ENCODE results near the gene C19orf81.

C19orf81 gene

DNA sequence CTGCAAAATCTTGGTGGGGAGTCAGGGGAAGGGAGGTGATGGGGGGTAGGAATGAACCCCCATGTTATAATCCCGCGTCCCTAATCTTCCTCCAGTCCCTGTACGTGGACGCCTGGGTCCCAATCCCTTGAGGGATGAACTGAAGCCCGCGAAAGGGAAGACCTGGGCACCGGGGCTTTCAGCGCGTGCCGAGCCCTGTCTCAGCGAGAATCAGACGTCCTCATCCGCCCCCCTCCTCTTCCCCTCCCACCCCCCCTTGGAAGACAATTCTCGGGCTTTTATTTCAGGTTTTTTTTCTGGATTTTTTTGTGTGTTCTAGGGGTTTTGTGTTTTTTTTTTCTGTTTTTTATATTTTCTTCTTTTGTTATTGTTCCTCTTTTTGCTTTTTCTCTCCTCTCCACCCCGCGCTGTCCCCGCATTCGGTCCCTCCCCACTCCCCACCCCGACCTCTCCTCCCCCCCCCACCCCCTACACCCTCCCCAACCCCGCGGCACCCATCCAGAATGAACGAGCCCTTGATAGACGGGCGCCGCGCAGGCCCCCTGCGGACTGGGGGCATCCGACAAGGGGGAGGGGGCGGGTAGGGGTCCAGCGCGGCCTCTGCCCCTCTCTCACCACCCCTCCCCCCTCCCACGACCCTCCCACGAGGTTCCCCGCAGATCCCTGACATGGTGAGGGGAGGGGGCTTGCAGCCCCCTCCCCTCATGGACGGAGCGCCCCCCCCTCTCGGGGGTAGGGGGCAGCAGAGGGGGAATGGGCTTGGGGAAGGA is 10.3 kb downstream of the C19orf81 start:
- no peak for DNase-seq

DNA sequence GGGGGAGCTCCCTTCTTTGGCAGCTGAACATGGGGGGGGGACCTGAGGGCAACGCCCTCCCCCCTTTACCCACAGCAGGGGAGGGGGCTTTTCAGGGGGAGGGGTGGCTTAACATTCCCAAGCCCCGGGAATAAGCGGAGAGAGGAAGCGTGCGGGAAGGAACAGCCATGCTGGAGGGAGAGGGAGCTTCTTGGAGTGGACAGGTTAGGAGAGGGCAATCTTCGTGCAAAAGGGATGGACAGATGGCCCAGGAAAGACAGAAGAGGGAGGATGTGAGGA is 10.8 kb downstream of the C19orf81 start:
- no peak for DNase-seq

DNA sequence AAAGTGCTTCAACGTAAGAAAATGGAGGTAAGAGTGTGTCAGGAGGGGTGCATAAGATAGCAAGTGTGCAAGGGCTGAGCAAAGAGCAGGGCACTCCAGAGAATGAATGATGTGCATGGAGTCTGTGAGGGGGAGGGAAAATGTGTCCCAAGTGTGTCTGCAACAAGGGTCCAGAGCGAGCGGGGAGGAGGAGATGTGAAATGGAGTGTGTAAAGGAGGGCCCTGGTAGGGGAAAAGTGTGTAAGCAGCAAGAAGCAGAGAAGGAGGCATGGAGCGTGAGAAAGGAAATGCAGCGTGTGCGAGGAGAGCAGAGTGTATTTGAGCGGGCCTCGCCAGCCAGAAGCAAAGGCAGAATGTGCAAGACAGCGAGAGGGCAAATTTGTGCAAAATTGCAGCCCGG is 11.8 kb downstream of the C19orf81 start:
- DNase-seq, result no peak

DNA sequence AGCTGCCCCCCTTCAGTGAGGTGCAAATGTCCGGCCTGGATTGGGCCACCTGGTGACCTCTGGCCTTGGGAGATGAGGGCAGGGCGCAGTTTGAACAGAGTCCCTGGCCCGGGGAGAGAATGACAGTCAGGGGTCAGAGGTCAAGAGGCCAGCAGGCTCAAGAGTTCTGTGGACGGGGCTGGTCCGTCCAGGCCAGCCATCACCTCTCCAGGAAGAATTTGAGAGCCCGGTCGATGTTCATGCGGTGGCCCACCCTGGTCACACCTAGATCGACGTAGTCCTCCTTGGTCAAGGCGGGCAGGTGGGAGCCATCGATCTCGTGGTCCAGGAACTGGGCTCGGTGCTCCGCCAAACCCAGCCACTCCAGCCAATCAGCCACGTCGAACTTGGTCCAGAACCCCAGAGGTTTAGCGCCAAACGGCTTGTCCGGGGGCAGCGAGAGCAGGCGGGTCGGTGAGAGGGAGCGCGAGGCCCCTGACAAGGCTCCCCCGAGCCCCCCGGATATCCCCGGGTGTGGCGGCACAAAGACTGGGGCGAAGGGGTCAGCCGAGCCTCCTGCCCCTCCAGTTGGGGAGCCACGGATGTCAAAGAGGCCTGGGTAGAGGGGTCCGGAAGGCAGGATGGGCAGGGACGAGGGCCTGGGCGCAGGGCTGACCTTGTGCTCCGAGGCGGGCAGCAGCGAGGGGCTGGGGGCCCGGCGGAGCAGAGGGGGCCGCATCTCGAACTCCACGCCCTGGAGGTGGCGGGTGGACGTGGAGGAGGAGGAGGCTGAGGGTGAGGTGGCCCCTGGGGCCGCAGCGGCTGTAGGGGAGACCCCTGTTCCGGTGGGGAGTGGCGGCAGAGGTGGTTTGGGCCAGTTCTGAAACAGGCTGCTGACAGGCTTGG is 12.8 kb downstream of the C19orf81 start:
- no peak for DNase-seq

DNA sequence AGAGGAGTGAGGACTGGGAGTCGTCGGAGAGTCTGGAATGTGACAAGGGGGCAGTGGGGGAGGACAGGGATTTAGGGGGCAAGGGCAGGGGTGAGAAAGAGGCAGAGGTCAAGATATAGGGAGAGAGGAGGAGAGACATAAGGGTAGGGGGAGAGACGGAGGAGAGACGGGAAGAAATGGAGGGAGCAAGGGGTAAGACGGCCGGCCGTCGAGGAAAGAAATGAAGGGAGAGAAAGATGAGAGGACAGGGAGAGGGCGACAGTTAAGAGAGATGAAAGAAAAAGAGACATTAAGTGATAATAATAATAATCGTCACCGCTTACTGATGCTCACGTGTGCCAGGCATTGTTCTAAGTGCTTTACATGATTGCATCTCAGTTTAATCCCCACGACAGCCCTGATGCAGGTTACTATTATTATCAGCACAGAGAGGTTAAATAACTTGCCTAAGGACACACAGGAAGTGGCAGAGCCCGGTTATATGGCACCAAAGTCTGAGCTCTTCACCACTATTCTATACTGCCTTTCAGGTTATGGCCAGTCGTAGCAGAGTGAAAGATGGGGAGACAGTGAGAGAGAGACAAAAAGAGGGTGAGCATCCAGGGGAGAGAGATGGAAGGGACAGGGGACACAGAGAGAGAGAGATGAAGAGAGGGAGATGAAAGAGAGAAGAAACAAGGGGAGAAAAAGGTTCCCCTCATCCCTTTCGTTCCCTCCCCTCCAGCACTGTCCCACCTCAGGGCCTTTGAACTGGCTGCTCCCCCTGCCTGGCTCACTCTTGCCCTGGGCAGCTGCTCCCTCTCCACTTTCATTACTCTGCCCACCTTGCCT is 13.6 kb downstream of the C19orf81 start:
- DNase-seq, result no peak

DNA sequence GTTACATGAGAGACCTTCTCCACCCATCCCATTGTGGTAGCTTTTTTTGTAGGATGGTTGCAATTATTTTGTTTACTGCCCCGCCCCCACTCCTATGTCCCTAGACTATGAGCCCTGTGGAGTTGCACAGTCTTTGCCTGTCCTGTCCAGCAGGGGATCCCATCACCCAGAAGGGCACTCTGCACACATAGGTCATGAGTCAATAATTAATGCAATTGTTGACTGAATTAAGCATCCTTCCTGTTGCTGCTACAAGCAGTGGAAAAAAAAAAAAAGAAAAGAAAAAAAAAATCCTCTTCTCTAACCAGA is 14.2 kb downstream of the C19orf81 start:
- DNase-seq, result no peak

DNA sequence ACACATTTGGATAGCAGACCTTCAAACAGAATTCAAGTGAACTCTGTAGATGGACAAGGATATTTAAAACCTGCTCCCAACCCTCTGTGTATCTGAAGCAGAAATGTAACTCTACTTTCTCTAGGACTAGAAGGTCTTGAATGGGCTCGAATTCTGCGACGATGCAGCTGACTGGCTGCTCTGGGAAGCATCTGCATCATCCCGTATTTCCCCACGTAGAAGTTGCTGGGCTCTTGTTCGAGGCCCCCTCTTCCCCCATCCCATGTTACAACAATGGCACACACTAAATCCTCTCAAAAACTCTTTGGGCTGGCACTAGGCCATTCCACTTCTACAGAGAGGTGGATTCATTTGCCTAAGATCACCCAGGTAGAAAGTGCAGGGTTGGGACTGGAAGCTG is 15.0 kb downstream of the C19orf81 start:
- DNase-seq, result no peak

DNA sequence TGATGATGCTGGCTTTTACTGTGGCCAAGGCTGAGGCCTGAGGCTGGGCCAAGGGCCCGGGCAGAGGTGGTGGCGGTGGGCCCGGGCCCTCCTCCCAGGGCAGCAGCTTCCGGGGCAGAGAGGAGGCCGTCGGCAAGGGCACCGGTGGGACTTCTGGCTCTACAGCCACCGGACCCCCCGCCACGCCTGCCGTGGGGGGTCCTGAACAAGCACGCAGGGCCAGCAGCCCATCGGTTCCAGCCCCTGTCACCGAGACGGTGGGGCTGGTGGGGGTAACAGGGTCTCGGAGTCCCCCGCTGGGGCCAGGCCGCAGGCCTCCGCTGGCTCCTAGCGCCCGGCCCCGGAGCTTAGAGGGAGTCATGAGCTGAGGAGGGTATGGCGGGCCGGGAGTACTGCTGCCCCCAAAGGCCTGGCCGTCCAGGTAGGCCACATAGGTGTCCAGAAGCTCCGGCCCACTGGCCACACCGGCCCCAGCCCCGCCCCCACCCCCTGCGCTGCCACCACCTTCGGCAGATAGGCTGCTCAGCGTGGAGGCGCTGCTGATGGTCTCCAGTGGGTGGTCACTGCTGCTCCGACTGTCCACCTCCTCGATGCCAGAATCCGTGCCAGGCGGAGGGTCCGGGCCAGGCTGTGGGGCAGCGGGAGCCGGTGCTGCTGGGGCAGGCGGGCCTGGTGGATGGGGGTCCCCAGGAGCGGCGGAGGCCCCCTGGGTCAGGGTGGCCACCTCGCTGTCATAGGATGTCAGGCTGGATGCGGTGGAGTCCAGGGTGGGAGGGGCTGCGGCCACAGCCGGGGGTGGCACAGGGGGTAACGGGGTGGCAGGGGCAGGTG is 17.3 kb downstream of the C19orf81 start:
- no peak for DNase-seq

DNA sequence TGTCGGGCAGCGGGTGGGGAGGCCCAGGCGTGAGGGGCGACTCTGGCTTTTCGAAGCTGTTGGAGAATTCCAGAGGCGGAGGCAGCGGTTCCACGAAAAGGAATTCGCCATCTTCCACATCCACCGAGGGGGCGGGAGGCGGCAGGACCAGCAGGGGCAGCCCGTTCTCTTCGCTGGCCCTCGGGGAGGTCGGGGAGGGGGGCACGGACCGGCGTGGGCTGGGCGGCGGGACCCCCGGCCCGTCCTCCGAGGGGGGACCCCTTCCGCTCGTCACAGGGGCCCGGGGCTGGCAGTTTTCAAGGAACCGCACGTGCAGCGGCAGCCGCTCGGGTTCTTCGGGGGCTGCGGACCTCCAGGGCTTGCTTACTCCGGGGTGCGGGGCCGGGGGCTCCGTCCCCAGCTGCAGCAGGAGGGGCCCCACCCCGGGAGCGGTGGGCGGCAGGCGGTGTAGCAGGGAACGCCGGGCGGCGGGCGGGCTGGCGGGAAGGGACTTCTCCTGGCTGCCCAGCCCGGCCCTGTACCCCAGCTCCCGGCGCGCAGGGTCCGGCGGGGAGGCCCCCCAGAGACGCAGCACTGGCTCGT is 18.0 kb downstream of the C19orf81 start:
- no peak for DNase-seq

DNA sequence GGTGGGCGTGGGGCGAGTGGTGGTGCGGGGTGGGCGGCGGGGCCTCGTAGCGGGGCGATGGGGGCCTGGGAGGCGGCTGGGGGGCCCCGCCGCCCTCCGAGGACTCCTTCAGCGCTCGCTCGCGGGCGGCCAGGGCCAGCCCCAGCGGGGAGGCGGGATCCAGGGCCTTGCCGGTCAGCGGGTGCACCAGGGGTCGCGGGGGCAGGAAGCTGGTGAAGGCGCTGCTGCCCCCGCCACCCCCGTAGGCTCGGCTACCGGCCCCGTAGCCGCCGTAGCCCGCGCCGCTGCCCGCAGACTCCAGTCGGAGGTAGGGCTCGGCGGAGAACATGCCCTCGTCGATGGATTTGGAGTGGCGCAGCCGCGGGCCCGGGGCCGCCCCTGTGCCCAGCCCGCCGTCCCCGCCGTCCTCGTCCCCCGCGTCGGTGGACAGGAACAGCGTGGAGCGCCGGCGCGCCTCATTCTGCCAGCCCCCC is 18.6 kb downstream of the C19orf81 start:
- no peak for DNase-seq

DNA sequence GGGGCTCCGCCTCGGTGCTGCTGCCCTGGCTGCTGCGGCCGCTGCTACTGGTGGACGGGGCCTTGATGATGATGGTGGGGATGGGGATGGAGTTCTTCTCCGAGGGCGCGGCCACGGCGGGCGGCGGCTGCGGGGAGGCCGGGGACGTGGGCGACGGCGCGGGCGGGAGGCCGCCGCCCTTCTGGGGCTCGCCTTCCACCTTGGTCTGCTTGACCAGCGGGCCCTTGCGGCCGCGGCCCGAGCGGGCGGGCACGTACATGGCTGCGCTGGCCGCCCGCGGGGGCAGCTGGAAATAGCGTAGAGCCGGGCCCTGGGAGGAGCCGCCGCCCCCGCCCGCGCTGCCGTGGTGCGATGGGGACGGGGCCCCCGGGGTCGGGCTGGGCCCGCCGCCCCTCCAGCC is 19.2 kb downstream of the C19orf81 start:
- DNase-seq, result no peak

DNA sequence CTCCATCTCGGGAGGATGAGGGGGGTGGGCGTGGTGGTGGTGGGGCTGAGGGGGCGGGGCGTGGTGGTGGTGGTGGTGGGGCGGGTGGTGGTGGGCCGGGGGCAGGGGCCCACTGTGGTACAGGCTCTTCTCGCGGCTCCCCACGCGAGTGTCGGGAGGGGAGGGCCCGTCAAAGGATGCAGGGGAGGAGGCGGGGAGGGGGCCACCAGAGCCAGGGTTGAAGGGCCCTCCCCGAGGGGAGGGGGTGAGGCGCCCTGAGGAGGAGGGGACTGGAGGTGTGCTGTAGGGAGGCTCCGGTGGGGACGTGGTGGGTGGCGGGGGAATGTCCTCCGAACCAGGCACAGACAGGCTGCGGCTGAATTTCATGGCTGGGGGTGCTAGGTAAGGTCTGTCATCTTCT is 19.6 kb downstream of the C19orf81 start:
- DNase-seq, result no peak

DNA sequence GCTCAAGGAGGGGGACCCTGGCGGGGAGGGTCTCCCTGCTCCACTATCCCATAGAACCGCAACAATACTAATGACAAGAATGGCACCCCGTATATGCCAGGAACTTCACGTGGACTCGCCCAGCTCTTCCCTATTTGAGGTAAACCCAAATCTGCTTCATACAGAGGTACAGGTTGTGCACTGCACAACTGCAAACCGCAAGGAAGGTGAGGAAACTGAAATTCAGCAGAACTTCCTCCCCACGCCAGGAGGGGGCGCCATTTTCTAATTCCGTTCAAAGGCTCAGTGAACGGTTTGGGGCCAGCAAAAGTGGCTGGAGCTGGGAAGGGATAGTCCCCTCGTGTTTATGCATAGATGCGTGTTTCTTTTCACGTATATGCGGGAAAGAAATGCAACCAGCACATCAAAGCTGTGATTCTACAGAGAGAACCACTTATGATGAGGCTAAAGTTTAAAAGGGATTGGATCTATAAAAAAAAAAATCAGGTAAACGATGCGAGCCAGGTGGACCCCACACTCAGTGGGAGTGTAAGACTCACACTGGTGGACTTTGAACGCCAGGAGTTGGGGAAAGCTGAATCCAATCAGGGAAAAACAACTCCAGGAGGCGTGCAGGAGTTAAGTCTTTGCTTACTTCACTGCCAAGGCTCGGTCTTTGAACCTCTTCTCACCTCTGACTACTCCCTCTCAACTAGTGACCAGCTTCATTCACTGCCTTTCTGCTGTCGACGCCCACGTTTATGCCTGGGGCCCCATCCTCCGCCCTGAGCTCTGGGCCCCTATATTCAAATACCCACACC is 20.3 kb downstream of the C19orf81 start:
- DNase-seq, result peak; percentile 49

DNA sequence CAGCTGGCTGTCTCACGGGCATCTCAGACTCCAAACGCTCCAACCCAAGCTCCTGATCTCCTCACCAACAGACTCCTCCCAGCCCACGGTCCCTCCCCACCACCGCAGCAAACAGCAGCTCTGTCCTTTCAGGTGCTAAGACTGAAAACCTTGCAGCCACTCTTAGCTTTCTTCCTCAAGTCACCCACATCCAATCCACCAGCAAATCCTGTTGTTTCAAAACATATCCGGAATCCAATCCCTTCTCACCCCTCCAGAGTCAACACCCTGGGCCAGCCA is 20.8 kb downstream of the C19orf81 start:
- no peak for DNase-seq

DNA sequence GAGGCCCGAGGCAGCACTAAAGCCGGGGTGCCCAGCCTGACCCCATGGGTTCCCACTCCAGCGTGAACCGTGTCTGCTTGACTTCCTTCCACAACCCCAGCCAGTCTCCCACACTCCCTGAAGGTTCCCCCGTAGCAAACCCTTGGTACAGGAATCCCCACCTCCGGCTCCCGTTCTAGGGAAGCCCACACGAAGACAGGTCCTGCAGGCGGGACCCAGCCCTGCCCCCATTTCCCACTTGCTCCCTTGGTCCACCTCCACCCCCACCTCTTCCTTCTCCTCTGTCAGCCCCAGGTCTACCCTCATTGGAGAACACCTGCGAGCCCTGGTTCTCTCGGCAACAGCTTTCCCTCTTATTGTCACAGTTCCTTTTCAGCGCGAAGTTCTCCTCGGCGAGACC is 23.9 kb downstream of the C19orf81 start:
- no peak for DNase-seq

DNA sequence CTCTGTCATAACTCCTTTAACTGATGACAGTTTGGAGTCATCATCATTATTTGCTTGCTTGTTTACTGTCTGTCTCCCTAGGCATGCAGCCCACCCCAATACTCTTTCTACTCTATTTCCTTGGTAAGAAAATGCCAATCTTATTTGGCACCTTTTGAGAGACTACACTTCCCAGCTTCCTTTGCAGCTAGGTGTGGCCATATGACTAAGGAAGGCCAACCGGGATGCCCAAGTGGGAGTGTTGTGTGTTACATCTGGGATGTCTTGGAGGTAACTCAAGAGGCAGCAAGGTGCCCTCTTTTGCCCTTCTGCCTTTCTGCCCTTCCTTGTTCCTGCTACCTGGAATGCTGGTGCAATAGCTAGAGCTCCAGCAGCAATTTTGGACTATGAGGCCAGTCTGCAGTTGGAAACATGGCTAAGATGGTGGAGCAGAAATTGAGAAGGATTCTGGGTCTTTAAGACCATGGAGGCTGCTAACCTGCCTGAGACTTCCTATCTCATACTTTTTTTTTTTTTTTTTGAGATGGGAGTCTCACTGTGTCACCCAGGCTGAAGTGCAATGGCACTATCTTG is 27.5 kb downstream of the C19orf81 start:
- DNase-seq, result no peak

DNA sequence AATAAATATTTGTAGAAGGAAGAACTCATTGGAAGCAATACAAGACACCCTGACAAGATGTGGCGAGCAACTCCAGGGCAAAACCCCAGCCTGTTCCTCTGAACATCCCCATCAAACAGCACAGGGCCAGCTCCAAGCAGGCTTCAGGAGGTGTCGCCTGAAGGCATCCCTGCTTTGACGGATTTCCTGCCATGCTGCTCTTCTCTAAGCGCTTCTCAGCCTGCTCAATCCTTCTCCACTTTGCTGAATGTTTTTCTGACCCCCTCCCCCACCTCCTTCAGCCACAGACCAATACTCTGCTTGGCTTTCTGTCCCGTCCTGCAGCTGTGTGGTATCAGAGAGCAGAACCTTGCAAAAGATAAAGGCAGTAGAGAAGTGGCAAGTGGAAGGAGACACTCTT is 28.4 kb downstream of the C19orf81 start:
- no peak for DNase-seq

DNA sequence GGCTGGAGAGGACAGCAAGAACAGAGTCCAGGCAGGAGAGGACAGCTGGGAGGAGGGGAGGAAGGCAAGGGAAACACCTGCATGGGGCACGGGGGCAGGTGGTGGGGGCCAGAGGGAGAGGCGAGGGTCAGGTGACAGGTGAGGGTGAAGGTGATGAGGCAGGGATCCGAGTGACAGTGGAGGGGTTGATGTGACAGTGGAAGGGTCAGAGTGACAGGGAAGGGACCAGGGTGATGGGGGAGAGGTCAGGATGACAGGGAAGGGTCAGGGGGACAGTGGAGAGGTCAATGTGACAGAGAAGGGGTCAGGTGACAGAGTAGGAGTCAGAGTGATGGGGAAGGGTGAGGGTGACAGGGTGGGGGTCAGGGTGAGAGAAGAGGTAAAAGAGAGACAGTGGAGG is 29.1 kb downstream of the C19orf81 start:
- no peak for DNase-seq

DNA sequence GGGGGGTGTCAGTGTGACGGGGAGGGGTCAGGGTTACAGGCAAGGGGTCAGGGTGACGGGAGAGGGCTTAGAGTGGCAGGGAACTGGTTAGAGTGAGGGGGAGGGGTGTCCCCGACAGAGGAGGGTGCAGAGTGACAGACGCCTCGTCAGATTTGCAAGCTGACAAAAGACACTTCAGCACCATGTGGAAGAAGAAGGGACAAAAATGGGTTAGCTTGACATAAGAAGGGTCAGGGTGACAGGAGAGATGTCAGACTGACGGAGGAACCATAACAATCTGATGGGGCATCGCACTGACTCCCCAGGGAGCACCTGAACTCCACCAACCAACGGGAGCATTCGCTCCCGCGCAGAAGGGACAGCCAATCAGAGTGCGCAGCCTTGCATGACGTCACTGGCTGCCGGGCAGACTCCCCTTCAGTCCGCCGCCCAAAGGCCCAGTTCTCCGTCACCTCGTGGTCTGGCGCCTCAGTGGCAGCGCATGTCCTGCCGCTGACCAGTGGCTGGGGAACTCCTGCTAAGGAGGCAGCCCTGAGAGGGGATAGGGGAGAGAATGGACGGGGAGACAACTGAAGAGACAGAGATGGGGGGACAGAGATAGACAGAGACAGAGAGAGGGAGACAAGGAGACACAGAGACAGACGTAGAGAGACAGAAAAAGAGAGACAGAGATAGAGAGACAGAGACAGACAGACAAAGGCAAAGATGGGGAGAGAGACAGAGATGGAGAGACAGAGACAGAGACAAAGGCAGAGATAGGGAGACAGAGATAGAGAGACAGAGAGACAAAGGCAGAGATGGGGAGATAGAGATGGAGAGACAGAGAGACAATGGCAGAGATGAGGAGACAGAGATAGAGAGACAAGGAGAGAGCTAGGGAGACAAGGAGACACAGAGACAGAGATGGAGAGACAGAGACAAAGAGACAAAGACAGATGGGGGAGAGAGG is 30.2 kb downstream of the C19orf81 start:
- DNase-seq, result peak; percentile 90

All from activated CD4-positive, alpha-beta T cell treated with anti-CD3 and anti-CD28 coated beads, Interleukin-10, Interleukin-2, amounts not matched to agents 100 ng/mL and 50 ng/mL, durations not matched to agents 16 hours and 8 hours (primary cell).